Stimulated activated CD4-positive, alpha-beta T cell treated with anti-CD3 and anti-CD28 coated beads, Interleukin-12 subunit alpha, Interleukin-12 subunit beta, amount 100 ng/mL, for 48 hours (primary cell): ENCODE measurements around the gene KAT6B.
"Not testable (repeated sequence)": the region's sequence is repeated elsewhere in the genome, so short reads cannot be mapped to it uniquely, and the experiment has no call there.

Experiments used
- DNase-seq, 3 donors: peaks; one replicate each; pipeline ENCODE4 v3.0.0-alpha.2; 2020; ENCODE audit warnings: low read depth in 2 of 3, low spot score in 1 of 3

KAT6B gene

DNA sequence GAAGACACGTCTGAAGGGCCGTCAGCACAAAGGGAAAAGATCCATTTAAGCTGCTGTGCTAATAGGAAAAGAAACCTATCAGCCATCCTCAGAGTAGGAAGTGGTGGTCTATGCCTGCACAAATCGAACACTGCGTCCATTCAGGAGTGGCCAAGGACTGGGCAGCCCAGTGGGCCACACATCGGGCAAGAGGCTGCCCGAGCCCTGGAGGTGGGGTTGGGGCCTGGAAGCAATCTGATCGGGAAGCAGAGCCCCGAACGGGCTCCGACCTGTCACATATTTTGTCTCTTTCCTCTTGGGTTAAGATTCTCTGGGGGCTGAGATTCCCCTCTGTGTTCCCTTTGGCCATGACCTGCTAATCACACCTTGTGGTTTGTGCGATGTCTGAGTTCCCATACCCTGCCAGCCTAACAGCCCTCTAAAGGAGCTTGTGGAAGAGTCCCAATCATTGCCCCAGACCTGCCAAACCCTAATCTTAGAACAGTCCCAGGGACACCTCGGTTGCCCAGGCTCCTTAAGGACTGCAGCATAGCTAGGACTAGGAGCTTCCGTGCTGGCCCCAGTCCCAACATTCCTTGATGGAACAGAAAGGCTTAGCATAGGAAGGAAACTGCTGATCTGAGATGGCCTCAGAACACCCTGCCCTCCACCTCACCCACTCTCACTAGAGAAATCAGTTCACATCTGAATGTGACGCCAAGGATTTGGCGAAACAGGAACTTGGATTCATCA is 207.2 kb downstream of the KAT6B start:
- no peak for DNase-seq

DNA sequence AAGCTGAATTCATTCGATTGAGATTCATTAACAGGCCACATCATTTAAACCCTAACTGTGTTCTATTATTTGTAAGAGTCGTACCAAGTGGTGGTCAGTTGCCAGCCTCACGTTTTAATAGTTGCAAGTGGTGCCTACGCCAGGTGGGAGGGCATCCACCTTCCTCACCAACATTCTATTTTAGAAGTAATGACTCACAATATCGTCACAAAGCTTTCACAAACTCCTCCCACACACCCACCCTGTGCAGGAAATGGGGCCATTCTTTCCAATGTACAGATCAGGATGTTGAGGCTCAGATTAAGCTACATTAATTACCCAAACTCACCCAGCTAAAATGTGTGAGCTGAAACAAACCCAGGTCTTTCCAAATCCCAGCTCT is 207.7 kb downstream of the KAT6B start:
- peak; percentile 43 to 56 (median 53) for DNase-seq

DNA sequence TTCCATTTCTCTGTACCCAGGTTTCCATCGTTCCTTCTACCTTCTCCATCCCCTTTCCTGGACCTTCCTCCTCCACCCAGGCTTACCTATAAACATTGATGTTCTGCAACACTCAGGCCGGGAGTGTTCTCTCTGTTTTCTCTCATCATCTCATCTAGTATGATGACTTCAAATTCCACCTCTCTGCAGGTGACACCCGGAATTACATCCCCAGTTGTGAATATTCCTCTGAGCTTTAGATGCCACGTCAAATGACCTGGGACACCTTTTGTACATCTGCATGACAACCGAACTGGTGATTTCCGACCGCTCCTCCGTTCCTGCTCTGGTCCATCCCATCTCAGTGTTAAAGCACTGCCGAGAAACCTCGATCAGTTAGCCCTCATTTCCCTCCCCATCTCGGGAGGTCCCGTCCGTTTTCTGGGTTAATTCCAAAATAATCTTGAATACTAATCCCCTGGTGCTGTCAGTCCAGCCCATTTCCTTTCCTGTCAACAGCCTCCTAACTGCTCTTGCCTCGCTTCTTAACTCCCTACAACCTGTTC is 208.4 kb downstream of the KAT6B start:
- no peak for DNase-seq

DNA sequence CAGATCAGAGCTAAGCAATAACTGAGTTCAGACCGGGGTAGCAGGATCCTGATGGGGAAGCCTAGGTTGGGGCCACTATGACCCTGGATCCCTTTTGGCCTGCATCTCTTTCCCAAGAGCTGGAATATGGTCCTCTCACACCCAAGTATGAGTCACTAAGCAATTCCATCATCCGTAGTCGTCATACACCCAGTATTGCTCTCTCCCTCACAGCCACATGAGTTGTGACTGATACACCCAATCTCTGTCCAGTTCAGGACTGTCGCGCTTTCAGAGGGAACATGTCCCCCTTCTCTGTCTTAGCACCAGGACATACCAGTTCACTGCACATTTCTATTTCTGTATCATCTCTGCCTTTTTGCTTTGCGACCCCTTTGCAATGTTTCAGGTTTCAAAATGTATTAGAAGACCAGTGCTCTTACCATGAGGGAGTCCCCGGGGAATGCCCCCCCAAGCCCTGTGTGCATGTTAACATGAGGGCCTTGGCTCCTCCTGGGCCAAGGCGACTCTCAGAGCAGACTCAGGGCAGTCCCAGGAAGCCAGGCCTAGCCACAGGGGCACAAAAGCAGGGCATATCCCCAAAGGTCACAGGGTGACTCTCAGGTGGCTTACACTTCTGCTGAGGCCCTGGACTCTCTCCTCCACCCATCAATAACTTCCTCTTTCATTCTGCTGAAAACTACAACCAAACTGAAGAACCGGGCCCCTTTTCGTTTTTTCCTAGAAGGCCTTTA is 209.7 kb downstream of the KAT6B start:
- DNase-seq: no peak

GRCh38 chr10:75037171-75038153 is 211.1 kb downstream of the KAT6B start:
- no peak for DNase-seq

- no peak for DNase-seq
These were observed 211.9 kb downstream of the KAT6B start for GRCh38 chr10:75038335-75038734.

DNA sequence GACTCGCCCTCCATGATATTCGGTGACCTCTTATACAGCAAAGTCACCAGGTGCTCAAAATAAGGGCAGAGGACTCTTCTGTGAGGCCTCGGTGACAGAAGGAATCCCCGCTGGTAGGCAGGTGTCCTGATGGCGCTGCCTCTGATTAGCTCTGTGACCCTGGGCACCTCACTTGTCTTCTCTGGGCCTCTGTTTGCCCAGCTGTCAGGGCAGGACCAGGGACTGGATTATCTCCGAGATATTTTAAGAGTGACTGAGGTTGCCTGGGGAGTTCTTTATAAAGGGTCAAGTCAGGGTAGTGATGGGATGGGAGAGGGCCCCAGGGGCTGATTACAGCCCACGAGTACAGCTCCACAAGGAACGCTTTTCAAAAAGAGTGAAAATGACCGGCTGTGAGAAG is 214.2 kb downstream of the KAT6B start:
- no peak for DNase-seq

GRCh38 chr10:75042292-75042974 is 216.0 kb downstream of the KAT6B start:
- DNase-seq: no peak

GRCh38 chr10:75043256-75044131 is 217.1 kb downstream of the KAT6B start:
- peak in 2 of 3 donors; percentile 25 to 45 for DNase-seq

- no peak for DNase-seq
These were observed 222.3 kb downstream of the KAT6B start for GRCh38 chr10:75048669-75049098.

DNA sequence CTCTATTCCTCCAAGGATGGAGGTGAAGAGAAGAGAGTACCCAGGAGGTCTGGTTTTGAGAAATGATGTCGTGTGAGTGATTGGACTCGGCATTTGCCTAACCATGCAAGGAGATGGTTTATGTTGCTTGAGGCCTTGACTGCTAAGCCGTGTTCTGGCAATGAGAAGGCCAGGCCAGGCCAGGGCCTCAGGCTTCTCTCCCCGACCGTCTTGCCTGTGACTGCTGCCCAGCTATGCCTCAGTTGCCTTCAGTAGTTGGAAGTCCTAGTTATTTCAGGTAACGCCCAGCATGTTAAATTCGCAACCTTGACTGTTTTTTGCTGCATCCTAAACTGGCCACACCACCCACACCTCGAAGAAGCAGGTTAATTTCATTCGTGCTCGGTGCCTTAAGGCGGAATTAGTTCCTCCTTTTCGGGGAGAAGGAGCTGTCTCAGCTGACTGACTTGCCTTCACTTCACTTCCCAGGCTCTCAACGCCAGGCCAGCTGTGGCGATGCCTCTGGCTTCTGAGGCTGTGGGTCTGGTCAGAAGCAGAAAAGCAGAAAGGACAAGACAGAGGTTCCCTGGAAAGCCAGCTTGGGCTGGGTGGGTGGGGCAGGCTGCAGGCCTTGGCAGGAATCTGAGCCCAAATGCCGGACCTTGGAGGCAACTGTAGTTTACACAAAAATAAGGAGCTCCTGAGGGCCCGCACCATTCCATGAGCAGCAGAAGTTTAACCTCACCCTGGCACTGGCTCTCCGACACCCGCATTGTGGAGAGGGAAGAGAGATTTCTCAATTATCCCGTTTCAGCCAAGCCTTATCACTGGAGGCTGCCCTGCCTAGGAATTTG is 223.1 kb downstream of the KAT6B start:
- DNase-seq: no peak

GRCh38 chr10:75050149-75050919 is 223.9 kb downstream of the KAT6B start:
- DNase-seq: no peak

DNA sequence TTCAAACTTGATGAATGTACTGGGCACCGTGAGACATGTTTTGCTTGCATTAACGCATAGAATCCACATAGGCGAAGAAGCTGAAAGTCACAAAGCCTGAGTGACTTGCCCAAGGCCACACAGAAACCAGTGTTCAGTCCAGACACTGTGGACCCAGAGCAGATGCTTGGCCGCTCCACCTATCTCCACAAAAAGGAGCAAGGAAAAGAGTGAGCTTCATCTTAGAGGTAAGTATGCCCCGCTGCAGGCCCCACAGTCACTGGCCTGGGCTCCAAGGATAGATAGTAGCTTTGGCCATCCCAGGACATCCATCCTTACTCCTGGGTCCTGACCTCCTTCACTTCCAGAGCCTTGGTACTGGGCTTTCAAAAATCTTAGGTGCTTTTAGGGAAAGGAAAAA is 224.9 kb downstream of the KAT6B start:
- no peak for DNase-seq

- not testable (repeated sequence) for DNase-seq
These were observed 229.6 kb downstream of the KAT6B start for GRCh38 chr10:75055896-75056406.

DNA sequence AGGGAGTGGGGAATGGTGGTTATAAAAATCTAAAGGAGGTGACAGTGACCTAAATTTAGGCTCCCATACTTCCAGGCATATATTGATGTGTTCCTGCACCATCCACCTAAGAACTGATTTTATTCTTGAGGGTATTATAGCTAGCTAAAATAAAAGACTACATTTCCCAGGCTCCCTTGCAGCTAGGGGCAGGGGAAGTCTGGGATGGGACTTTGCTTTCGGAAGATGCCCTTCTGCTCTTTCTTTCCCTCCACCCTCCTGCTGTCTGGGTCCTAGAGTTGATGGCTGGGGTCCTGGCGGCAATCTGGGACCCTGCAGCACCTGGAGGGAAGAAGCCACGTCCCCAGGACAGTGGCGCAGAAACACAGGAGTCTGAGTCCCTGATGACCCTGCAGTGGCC is 231.3 kb downstream of the KAT6B start:
- no peak for DNase-seq

DNA sequence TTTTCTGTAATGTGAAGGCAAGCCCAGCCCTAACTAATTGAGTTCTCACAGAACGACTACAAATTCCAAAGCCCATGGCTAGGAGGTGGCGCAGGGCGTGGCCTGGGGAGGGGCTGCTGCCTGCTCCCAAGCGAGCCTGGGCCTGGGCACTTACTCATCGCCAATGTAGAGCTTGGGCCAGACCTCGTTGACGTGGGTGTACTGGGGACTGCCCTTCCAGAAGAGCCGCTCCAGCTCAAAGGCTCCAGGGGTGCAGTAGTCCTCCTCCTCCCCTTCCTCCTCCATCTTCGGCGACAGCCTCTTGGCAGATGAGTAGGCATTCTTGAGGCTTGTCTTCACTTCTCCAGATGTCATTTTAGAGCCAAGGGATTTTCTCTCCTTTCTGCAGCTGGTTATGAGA is 231.8 kb downstream of the KAT6B start:
- no peak for DNase-seq

DNA sequence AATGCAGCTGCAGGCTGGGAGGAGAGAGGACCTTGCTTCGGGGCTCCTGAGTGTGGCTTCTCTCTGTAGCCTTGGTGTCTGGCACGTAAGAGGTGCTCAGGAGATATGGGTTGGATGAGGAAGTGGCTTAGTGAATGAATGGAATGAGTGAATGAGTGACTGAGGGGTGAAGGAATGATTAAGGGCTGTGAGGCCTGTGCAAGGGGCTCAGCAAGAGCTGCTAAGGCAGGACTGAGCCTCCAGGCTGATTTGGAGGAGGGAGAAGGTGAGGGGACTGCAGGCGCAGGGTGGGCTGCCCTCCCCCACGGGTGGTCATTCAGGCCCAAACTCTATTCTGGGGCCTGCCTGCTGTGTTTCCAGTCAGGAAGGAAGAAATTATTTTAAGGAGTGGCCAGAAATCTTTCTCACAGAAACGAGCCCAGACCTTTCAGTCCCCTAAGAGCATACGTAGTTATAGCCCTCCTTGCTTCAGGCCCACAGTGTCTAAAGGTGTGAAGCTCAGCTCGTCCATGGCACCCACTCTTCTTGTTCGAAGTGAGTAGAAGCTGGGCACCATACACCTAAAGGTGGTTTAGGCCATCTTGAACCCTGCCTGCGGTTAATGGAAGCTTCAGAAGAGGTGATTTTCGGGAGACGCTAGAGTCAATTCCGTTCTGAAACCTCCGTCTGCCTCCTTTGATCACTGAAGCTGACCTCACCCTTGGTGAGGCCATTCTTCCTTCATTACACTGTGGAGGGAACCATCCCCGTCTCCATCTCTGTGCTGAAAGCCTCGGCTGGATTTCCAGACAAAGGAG is 235.5 kb downstream of the KAT6B start:
- DNase-seq: no peak
